H9 (cell line): ENCODE results near the gene LOXL1. TPM values are rescaled to one million over a fixed set of nuclear protein-coding genes. Genes with fewer than 3 reads are reported as not detected.

Experiments
- DNase-seq: peaks from one replicate; pipeline ENCODE4 v3.0.0-alpha.2; 2017
- H2AFZ ChIP-seq: one replicate; pipeline ENCODE4 v1.6.1; 2013; ENCODE audit warnings: mild to moderate bottlenecking, low read length, control low read depth, moderate library complexity
- H2AK5ac ChIP-seq: 2 replicates; pipeline ENCODE4 v1.6.1; 2013; ENCODE audit warnings: low read length, control low read depth, mixed read lengths; ENCODE audit not compliant: insufficient read length
- H2BK120ac ChIP-seq: one replicate; pipeline ENCODE4 v1.6.1; 2013; ENCODE audit warnings: low read depth, mild to moderate bottlenecking, low read length, control low read depth, inconsistent platforms; ENCODE audit not compliant: poor library complexity, severe bottlenecking
- H2BK12ac ChIP-seq: 2 replicates; pipeline ENCODE4 v1.6.1; 2013; ENCODE audit warnings: low read length, control low read depth, mixed read lengths, low read depth; ENCODE audit not compliant: insufficient read length
- H2BK15ac ChIP-seq: 2 replicates; pipeline ENCODE4 v1.6.1; 2013; ENCODE audit warnings: low read depth, low read length, control low read depth
- H2BK20ac ChIP-seq: one replicate; pipeline ENCODE4 v1.6.1; 2013; ENCODE audit warnings: low read depth, mild to moderate bottlenecking, low read length, control low read depth, inconsistent platforms; ENCODE audit not compliant: poor library complexity, severe bottlenecking
- H2BK5ac ChIP-seq: 2 replicates; pipeline ENCODE4 v1.6.1; 2013; ENCODE audit warnings: low read length, control low read depth, mixed read lengths; ENCODE audit not compliant: insufficient read length
- H3K14ac ChIP-seq: 2 replicates; pipeline ENCODE4 v1.6.1; 2013; ENCODE audit warnings: low read length, control low read depth; ENCODE audit not compliant: insufficient read depth
- H3K18ac ChIP-seq: 2 replicates; pipeline ENCODE4 v1.6.1; 2013; ENCODE audit warnings: low read depth, mild to moderate bottlenecking, mixed read lengths, low read length, control low read depth; ENCODE audit not compliant: insufficient read length
- H3K23ac ChIP-seq: 2 replicates; pipeline ENCODE4 v1.6.1; 2013; ENCODE audit warnings: low read length, control low read depth, mixed read lengths, low read depth; ENCODE audit not compliant: insufficient read length
- H3K23me2 ChIP-seq: 2 replicates; pipeline ENCODE4 v1.6.1; 2013; ENCODE audit warnings: low read depth, mild to moderate bottlenecking, mixed read lengths, low read length, control low read depth; ENCODE audit not compliant: insufficient read length, poor library complexity, severe bottlenecking
- H3K27ac ChIP-seq: 2 replicates; pipeline ENCODE4 v1.5.1; 2013; ENCODE audit warnings: low read length, control low read depth, mixed read lengths, low read depth; ENCODE audit not compliant: insufficient read length
- H3K27me3 ChIP-seq: 2 replicates; pipeline ENCODE4 v1.6.1; 2013; ENCODE audit warnings: low read length, control low read depth, inconsistent platforms; ENCODE audit not compliant: insufficient read depth
- H3K4ac ChIP-seq: 2 replicates; pipeline ENCODE4 v1.6.1; 2013; ENCODE audit warnings: low read depth, mild to moderate bottlenecking, control low read depth, inconsistent platforms, low read length, moderate library complexity
- H3K4me1 ChIP-seq: 2 replicates; pipeline ENCODE4 v1.6.1; 2013; ENCODE audit warnings: low read length, control low read depth, inconsistent platforms; ENCODE audit not compliant: insufficient read depth
- H3K4me2 ChIP-seq: 2 replicates; pipeline ENCODE4 v1.6.1; 2013; ENCODE audit warnings: low read length, control low read depth, mixed read lengths; ENCODE audit not compliant: insufficient read length, insufficient read depth
- H3K56ac ChIP-seq: 2 replicates; pipeline ENCODE4 v1.6.1; 2013; ENCODE audit warnings: low read depth, mild to moderate bottlenecking, mixed read lengths, low read length, control low read depth; ENCODE audit not compliant: insufficient read length
- H3K79me1 ChIP-seq: 2 replicates; pipeline ENCODE4 v1.6.1; 2013; ENCODE audit warnings: low read depth, mild to moderate bottlenecking, moderate library complexity, low read length, control low read depth, inconsistent platforms; ENCODE audit not compliant: insufficient read depth, poor library complexity, severe bottlenecking
- H3K79me2 ChIP-seq: 2 replicates; pipeline ENCODE4 v1.6.1; 2013; ENCODE audit warnings: low read length, control low read depth, inconsistent platforms; ENCODE audit not compliant: insufficient read depth
- H3K9ac ChIP-seq: 2 replicates; pipeline ENCODE4 v1.6.1; 2013; ENCODE audit warnings: low read length, control low read depth, mixed read lengths; ENCODE audit not compliant: insufficient read length; ENCODE audit errors: extremely low read depth
- H3K9me3 ChIP-seq: one replicate; pipeline ENCODE4 v1.6.1; 2013; ENCODE audit warnings: low read depth, low read length, inconsistent platforms; ENCODE audit not compliant: control insufficient read depth
- H3T11ph ChIP-seq: one replicate; pipeline ENCODE4 v1.6.1; 2013; ENCODE audit warnings: mild to moderate bottlenecking, low read length, control low read depth, inconsistent platforms
- H4K20me1 ChIP-seq: one replicate; pipeline ENCODE4 v1.6.1; 2013; ENCODE audit not compliant: control insufficient read depth, insufficient read length, insufficient read depth
- H4K5ac ChIP-seq: 2 replicates; pipeline ENCODE4 v1.6.1; 2013; ENCODE audit warnings: low read depth, mild to moderate bottlenecking, mixed read lengths, low read length, control low read depth; ENCODE audit not compliant: insufficient read length
- H4K8ac ChIP-seq: replicated peaks from 2 replicates; pipeline ENCODE4 v1.6.1; 2013; ENCODE audit warnings: low read length, control low read depth, mixed read lengths, low read depth; ENCODE audit not compliant: insufficient read length
- H4K91ac ChIP-seq: 2 replicates; pipeline ENCODE4 v1.6.1; 2013; ENCODE audit warnings: low read depth, mild to moderate bottlenecking, moderate library complexity, mixed read lengths, low read length, control low read depth; ENCODE audit not compliant: insufficient read length
- H3K27ac Mint-ChIP-seq, 3 experiments: 2 replicates in 2 of 3; 3 replicates in 1 of 3; pipeline ENCODE4 v1.8.0; 2020 to 2021; ENCODE audit warnings: mixed read lengths in 3 of 3, mild to moderate bottlenecking in 1 of 3, moderate library complexity in 1 of 3
- H3K27me3 Mint-ChIP-seq: 2 replicates; pipeline ENCODE4 v1.8.0; 2021; ENCODE audit warnings: low read depth, mild to moderate bottlenecking, moderate library complexity, mixed read lengths
- H3K36me3 Mint-ChIP-seq, 3 experiments: 2 replicates in 2 of 3; 3 replicates in 1 of 3; pipeline ENCODE4 v1.8.0; 2020 to 2021; ENCODE audit warnings: low read depth in 3 of 3, mixed read lengths in 3 of 3; ENCODE audit not compliant: insufficient read depth in 1 of 3
- H3K4me1 Mint-ChIP-seq, 2 experiments: 2 replicates each; pipeline ENCODE4 v1.8.0; 2020; ENCODE audit warnings: mixed read lengths in 2 of 2
- H3K4me3 Mint-ChIP-seq, 2 experiments: 2 replicates in 1 of 2; 3 replicates in 1 of 2; pipeline ENCODE4 v1.8.0; 2020 to 2021; ENCODE audit warnings: mild to moderate bottlenecking in 2 of 2, mixed read lengths in 2 of 2, moderate library complexity in 1 of 2
- H3K9me3 Mint-ChIP-seq, 2 experiments: 2 replicates in 1 of 2; 3 replicates in 1 of 2; pipeline ENCODE4 v1.8.0; 2020; ENCODE audit warnings: mild to moderate bottlenecking in 2 of 2, mixed read lengths in 2 of 2, moderate library complexity in 1 of 2
- WGBS: extraction: QIAGEN DNeasy Blood & Tissue Kit; methylation state at CpG from one replicate; pipeline ENCODE4 v1.1.7; 2013; ENCODE audit warnings: missing lambda C conversion rate, low lambda C conversion rate, mixed read lengths; ENCODE audit not compliant: insufficient read length; ENCODE audit errors: extremely low coverage; 5-methylcytosine and 5-hydroxymethylcytosine counted together
- total RNA-seq: library from RNA; stranded (reverse); gene quantifications from 2 replicates; pipeline ENCODE4 v1.2.1, GENCODE V29; 2021
- TF ChIP-seq, protein P1 (sequence below): fragments of 200-600 bp; sonication (generic); conservative IDR thresholded peaks from 3 replicates; pipeline ENCODE4 v1.8.0; 2021; ENCODE audit warnings: antibody characterized with exemption, mild to moderate bottlenecking

Gene LOXL1
- total RNA-seq, 1 experiment from 2014 or later, result 9.1 TPM

DNA sequence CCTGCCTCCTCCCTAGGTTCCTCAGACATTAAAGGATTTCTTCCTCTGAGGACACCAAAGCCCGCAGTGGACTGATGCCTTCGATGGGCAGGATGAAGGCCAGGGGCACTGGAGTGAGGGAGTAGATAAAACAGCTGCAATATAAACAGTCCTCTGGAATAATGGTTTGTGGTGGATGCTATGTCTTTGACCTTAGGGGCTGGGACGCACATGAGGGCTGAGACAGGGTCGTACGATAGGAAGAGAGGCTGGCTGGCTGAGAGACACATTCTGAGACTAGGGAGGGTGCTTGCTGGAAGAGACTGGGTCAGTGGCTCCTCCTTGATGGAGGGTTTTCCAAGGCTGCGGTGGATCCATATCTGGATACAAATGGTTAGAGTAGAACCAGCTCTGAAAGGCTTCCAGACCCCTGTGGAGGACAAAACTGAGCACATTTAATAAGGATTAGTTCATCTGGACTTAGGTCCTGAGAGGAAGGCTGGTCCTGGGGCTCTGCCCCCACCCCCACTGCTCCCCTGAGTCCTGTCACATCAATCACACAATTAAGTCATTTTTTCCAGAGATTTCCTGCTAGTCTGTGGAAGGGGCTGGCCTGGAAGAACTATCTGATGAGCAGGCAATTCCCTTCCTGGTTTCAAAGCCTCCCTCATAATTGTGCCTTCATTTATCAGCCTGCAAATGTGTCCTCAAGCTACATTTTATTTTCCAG lies 37.1 kb upstream of the LOXL1 start:
- Histone ChIP-seq H2BK120ac (no peak overlapping the region), H3K27ac (no peak overlapping the region), H4K5ac (no peak overlapping the region), H3K23me2 (no peaks in the 10 kb centered on the region), H2BK15ac (no peak overlapping the region), H4K20me1 (no peaks in the 10 kb centered on the region), H3K4ac (no peak overlapping the region), H3K14ac (no peak overlapping the region), H2BK20ac (no peak overlapping the region), H3K23ac (no peak overlapping the region), H2BK5ac (no peak overlapping the region), H3K4me1 (no peaks in the 10 kb centered on the region), H3T11ph (no peak overlapping the region), H2BK12ac (no peak overlapping the region), H3K79me1 (no peaks in the 10 kb centered on the region), H3K79me2 (no peaks in the 10 kb centered on the region), H2AFZ (no peak overlapping the region), H3K18ac (no peak overlapping the region), H2AK5ac (no peak overlapping the region), H4K8ac (no peak overlapping the region), H3K4me2 (no peak overlapping the region), H3K9me3 (peaks cover 5% of the 10 kb centered on the region), H3K56ac (no peak overlapping the region), H3K9ac (no peak overlapping the region), H3K27me3 (no peaks in the 10 kb centered on the region), H4K91ac (no peak overlapping the region)
- H3K9me3 Mint-ChIP-seq, result peaks cover 0 to 9% of the 10 kb centered on the region in 2 experiments; a peak in 4 of 5 replicates
- no peak overlapping the region for H3K4me3 Mint-ChIP-seq
- TF ChIP-seq, protein P1, sequence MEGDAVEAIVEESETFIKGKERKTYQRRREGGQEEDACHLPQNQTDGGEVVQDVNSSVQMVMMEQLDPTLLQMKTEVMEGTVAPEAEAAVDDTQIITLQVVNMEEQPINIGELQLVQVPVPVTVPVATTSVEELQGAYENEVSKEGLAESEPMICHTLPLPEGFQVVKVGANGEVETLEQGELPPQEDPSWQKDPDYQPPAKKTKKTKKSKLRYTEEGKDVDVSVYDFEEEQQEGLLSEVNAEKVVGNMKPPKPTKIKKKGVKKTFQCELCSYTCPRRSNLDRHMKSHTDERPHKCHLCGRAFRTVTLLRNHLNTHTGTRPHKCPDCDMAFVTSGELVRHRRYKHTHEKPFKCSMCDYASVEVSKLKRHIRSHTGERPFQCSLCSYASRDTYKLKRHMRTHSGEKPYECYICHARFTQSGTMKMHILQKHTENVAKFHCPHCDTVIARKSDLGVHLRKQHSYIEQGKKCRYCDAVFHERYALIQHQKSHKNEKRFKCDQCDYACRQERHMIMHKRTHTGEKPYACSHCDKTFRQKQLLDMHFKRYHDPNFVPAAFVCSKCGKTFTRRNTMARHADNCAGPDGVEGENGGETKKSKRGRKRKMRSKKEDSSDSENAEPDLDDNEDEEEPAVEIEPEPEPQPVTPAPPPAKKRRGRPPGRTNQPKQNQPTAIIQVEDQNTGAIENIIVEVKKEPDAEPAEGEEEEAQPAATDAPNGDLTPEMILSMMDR, result no peak
- no peak for DNase-seq
- no peak overlapping the region; a peak in 1 of 7 replicates for H3K27ac Mint-ChIP-seq
- WGBS, result no CpG with 5 or more reads among the region's 6 CpGs
- peaks cover 27% of the 10 kb centered on the region for H3K27me3 Mint-ChIP-seq
- H3K4me1 Mint-ChIP-seq, result peaks cover 0 to under 1% of the 10 kb centered on the region in 2 experiments; a peak in 2 of 4 replicates
- H3K36me3 Mint-ChIP-seq, result peaks cover 0 to 6% (median 5%) of the 10 kb centered on the region in 3 experiments; a peak in 2 of 7 replicates
